Heart left ventricle (tissue), 13 donors: ENCODE data around the gene TFB1M.

Experiments used
- CTCF ChIP-seq, 12 donors: fragments of 200-600 bp; sonication (generic) in 4 of 12; IDR thresholded peaks; one replicate each; pipeline versions ENCODE4 v1.5.0 to v1.8.0; 2018 to 2022; ENCODE audit warnings: antibody characterized with exemption in 12 of 12, mild to moderate bottlenecking in 5 of 12
- POLR2A ChIP-seq, 2 donors: fragments of 450-650 bp; IDR thresholded peaks; one replicate each; pipeline ENCODE4 v1.6.1; 2017; ENCODE audit warnings: antibody characterized with exemption in 2 of 2, mild to moderate bottlenecking in 2 of 2, moderate library complexity in 2 of 2
- donor health status: ischemic (EF 13 %, LVEDD 7.1; RV severe dilation, severe dysfunction).
- donor health status: DM: no; HTN: yes; CAD: no.
- donor health status: DM: no; HTN: no; CAD: no.
- donor health status: ischemic (EF 25% LVEDD 6.9; RV normal size, moderate dysfunction).
- donor health status: ischemic (EF 25% LVEDD 5.7; RV mildly dilated, moderate dysfunction).
- donor health status: ischemic (EF 35%, LVEDD 5.7; RV mildly dilated, moderate dysfunction).
- donor health status: nonischemic (EF 11% LVEDD 7.7; RV severe dilation, severe dysfunction).
- donor health status: DM: yes; HTN: yes; CAD: no.
- donor health status: PGD.
- donor health status: ischemic (EF 29% LVEDD 5.4; RV normal size, mild dysfunction).
- donor health status: nonischemic (EF 23%, LVEDD 6.1; RV moderate dilation, normal function).

GRCh38 chr6:155311583-155311982, 2.7 kb downstream of the TFB1M start:
- TF ChIP-seq CTCF (IDR thresholded peaks at IDR 0.05) (no peak), POLR2A (IDR thresholded peaks at IDR 0.05) (no peak)
